Lower leg skin (tissue), 3 donors: ENCODE results near the gene CREB1.

ENCODE experiments used
- POLR2A ChIP-seq, 2 donors: fragments of 450-650 bp; IDR thresholded peaks; one replicate each; pipeline ENCODE4 v1.6.1; 2016 to 2017; ENCODE audit warnings: antibody characterized with exemption in 2 of 2, mild to moderate bottlenecking in 1 of 2, moderate library complexity in 1 of 2
- TF ChIP-seq, protein P1 (sequence below), 3 donors: fragments of 450-650 bp; IDR thresholded peaks; one replicate each; pipeline ENCODE4 v1.5.1; 2016; ENCODE audit warnings: antibody characterized with exemption in 3 of 3, mild to moderate bottlenecking in 3 of 3, moderate library complexity in 2 of 3

DNA sequence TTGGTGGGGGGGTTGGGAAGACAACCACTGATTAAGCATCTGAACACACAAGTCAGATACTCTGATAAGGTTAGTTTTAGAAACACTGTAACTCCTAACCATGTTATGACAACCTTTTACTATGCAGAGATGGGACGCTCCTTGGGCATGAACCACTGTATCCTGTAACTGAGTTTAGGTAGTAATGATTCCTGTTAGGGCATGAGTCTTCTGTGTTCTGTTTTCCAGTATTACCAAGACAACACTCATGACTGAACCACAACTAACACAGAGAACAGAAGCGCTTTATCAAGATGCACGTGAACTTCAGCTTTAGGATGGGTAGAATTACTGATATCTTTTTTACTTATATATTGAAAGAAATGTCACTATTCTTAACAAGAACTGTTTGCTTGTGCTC is 14.1 kb upstream of the CREB1 start:
- TF ChIP-seq, protein P1, sequence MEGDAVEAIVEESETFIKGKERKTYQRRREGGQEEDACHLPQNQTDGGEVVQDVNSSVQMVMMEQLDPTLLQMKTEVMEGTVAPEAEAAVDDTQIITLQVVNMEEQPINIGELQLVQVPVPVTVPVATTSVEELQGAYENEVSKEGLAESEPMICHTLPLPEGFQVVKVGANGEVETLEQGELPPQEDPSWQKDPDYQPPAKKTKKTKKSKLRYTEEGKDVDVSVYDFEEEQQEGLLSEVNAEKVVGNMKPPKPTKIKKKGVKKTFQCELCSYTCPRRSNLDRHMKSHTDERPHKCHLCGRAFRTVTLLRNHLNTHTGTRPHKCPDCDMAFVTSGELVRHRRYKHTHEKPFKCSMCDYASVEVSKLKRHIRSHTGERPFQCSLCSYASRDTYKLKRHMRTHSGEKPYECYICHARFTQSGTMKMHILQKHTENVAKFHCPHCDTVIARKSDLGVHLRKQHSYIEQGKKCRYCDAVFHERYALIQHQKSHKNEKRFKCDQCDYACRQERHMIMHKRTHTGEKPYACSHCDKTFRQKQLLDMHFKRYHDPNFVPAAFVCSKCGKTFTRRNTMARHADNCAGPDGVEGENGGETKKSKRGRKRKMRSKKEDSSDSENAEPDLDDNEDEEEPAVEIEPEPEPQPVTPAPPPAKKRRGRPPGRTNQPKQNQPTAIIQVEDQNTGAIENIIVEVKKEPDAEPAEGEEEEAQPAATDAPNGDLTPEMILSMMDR (IDR thresholded peaks at IDR 0.05): no peak
- no peak for TF ChIP-seq POLR2A (IDR thresholded peaks at IDR 0.05)
